Natural killer cell (primary cell): Measurements from ENCODE around the gene HIBADH. TPM values are rescaled to one million over a fixed set of nuclear protein-coding genes. Genes with fewer than 3 reads are reported as not detected.

Experiments used
- ATAC-seq, 3 donors: fragments of 150-1000 bp in 2 of 3; fragments of 200-7000 bp in 1 of 3; cut with Tn5 transposase; 1 replicate in 1 of 3; 2 replicates in 2 of 3; pipeline ENCODE4 v1.10.0; 2021; ENCODE audit warnings: mild to moderate bottlenecking in 2 of 3, moderate library complexity in 2 of 3
- DNase-seq, 2 donors: peaks; one replicate each; pipeline versions ENCODE4 v3.0.0 to v3.0.0-alpha.2; 2013 to 2021; ENCODE audit warnings: mixed read lengths in 1 of 2
- H3K27ac ChIP-seq: one replicate; pipeline ENCODE4 v1.5.1; 2013; ENCODE audit warnings: mild to moderate bottlenecking, low read length
- H3K27me3 ChIP-seq: one replicate; pipeline ENCODE4 v1.6.1; 2013; ENCODE audit warnings: low read length; ENCODE audit not compliant: control insufficient read depth, insufficient read depth
- H3K36me3 ChIP-seq: one replicate; pipeline ENCODE4 v1.6.1; 2013; ENCODE audit warnings: low read length; ENCODE audit not compliant: control insufficient read depth, insufficient read depth
- H3K4me1 ChIP-seq: one replicate; pipeline ENCODE4 v1.6.1; 2013; ENCODE audit warnings: low read length; ENCODE audit not compliant: control insufficient read depth, insufficient read depth
- H3K4me3 ChIP-seq: one replicate; pipeline ENCODE4 v1.5.1; 2013; ENCODE audit warnings: low read length
- H3K9me3 ChIP-seq: one replicate; pipeline ENCODE4 v1.6.1; 2013; ENCODE audit warnings: low read length; ENCODE audit not compliant: control insufficient read depth, insufficient read depth
- H3K27ac Mint-ChIP-seq, 2 donors: one replicate each; pipeline ENCODE4 v1.8.0; 2022; ENCODE audit warnings: mild to moderate bottlenecking in 2 of 2, mixed read lengths in 2 of 2, moderate library complexity in 1 of 2
- H3K27me3 Mint-ChIP-seq, 2 donors: one replicate each; pipeline ENCODE4 v1.8.0; 2022; ENCODE audit warnings: low read depth in 2 of 2, mixed read lengths in 2 of 2
- H3K36me3 Mint-ChIP-seq: one replicate; pipeline ENCODE4 v1.8.0; 2022; ENCODE audit warnings: mixed read lengths
- H3K4me1 Mint-ChIP-seq, 2 donors: one replicate each; pipeline ENCODE4 v1.8.0; 2022; ENCODE audit warnings: mixed read lengths in 2 of 2
- H3K4me3 Mint-ChIP-seq: one replicate; pipeline ENCODE4 v1.8.0; 2022; ENCODE audit warnings: mild to moderate bottlenecking, moderate library complexity, mixed read lengths
- H3K9me3 Mint-ChIP-seq, 2 donors: one replicate each; pipeline ENCODE4 v1.8.0; 2022; ENCODE audit warnings: mixed read lengths in 2 of 2
- WGBS: methylation state at CpG from one replicate; pipeline ENCODE4 v1.1.7; 2013; ENCODE audit warnings: missing lambda C conversion rate; ENCODE audit not compliant: insufficient coverage; 5-methylcytosine and 5-hydroxymethylcytosine counted together
- intact Hi-C: fragments of 100-400 bp; cut with micrococcal nuclease; formaldehyde crosslinking; loops from one replicate; pipeline ENCODE4 v1.14.2; 2022
- total RNA-seq, 4 donors: library from RNA; stranded (reverse); fragments of 120-200 nt in 1 of 4; gene quantifications; one replicate each; pipeline versions ENCODE4 v1.2.3 to v1.2.4, GENCODE V29; 2013 to 2022
- TF ChIP-seq, protein P1 (sequence below): fragments of 200-600 bp; IDR thresholded peaks from one replicate; pipeline ENCODE4 v1.8.0; 2022; ENCODE audit warnings: antibody characterized with exemption

The HIBADH gene
- total RNA-seq, 3 donors from 2014 or later (not counting 1 experiment from before 2014, with no cell fraction given) = 8.0 to 9.9 (median 8.1) TPM

DNA sequence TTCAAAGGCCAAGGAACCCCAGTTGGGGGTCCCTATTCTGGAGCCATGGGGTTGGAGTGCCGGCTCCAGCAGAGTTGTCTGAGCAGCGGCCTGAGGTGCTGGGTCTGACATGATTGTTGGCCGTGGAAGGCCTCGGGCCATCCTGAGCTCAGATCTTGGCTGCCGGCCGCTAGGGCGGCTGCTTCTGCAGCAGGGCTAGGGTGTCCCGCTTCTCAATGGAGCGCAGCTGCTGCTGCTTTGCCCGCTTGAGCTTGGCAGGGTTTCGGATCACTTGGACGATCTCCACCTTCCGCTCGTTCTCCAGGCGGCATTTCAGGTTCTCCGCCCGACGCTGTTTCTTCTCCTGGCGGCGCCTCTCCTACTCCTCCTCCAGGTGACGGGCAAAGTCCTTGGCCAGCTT is 171.1 kb downstream of the HIBADH start:
- Mint-ChIP-seq H3K36me3 (no peaks in the 10 kb centered on the region), H3K27me3 (peaks cover 13 to 41% of the 10 kb centered on the region in 2 donors), H3K27ac (no peak overlapping the region), H3K9me3 (no peaks in the 10 kb centered on the region), H3K4me1 (no peaks in the 10 kb centered on the region), H3K4me3 (no peak overlapping the region)
- Histone ChIP-seq H3K4me1 (no peaks in the 10 kb centered on the region), H3K4me3 (no peak overlapping the region), H3K9me3 (no peaks in the 10 kb centered on the region), H3K27ac (no peak overlapping the region), H3K27me3 (peaks cover 5% of the 10 kb centered on the region), H3K36me3 (no peaks in the 10 kb centered on the region)
- intact Hi-C loops = no loop called here
- 96% methylated on average over 21 of the region's 21 CpGs for WGBS
- ATAC-seq (no peak), DNase-seq (no peak)
- TF ChIP-seq, protein P1, sequence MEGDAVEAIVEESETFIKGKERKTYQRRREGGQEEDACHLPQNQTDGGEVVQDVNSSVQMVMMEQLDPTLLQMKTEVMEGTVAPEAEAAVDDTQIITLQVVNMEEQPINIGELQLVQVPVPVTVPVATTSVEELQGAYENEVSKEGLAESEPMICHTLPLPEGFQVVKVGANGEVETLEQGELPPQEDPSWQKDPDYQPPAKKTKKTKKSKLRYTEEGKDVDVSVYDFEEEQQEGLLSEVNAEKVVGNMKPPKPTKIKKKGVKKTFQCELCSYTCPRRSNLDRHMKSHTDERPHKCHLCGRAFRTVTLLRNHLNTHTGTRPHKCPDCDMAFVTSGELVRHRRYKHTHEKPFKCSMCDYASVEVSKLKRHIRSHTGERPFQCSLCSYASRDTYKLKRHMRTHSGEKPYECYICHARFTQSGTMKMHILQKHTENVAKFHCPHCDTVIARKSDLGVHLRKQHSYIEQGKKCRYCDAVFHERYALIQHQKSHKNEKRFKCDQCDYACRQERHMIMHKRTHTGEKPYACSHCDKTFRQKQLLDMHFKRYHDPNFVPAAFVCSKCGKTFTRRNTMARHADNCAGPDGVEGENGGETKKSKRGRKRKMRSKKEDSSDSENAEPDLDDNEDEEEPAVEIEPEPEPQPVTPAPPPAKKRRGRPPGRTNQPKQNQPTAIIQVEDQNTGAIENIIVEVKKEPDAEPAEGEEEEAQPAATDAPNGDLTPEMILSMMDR = no peak

DNA sequence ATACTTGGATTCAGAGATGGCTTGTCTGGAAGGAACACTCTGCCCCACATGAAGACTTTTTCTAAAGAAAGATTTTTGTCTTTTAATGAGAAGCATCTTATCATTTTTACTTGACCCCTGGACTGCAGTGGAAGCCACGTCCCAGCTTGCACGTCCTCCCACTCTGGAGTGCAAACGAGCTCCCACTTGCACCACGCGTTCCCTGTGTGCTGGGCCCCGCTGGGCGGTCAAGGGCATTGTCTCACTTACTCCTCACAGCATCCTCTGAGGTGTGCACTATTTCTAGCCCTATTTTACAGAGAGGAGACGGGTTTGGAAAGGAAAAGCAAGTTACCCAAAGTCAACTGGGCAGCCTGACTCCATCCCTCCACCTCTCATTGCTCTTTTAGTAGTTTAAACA is 175.2 kb downstream of the HIBADH start:
- no peak for DNase-seq
- intact Hi-C loops = no loop called here
- Histone ChIP-seq H3K4me1 (no peaks in the 10 kb centered on the region), H3K27me3 (peaks cover 5% of the 10 kb centered on the region), H3K27ac (no peak overlapping the region), H3K36me3 (no peaks in the 10 kb centered on the region), H3K4me3 (no peak overlapping the region), H3K9me3 (no peaks in the 10 kb centered on the region)
- ATAC-seq = no peak
- H3K4me3 Mint-ChIP-seq = no peak overlapping the region
- no peaks in the 10 kb centered on the region for H3K36me3 Mint-ChIP-seq
- WGBS = 86% methylated on average over 8 of the region's 8 CpGs
- H3K9me3 Mint-ChIP-seq = no peaks in the 10 kb centered on the region
- H3K27ac Mint-ChIP-seq = no peak overlapping the region
- TF ChIP-seq, protein P1 = no peak
- H3K4me1 Mint-ChIP-seq = no peaks in the 10 kb centered on the region
- H3K27me3 Mint-ChIP-seq = peaks cover 13 to 23% of the 10 kb centered on the region in 2 donors

DNA sequence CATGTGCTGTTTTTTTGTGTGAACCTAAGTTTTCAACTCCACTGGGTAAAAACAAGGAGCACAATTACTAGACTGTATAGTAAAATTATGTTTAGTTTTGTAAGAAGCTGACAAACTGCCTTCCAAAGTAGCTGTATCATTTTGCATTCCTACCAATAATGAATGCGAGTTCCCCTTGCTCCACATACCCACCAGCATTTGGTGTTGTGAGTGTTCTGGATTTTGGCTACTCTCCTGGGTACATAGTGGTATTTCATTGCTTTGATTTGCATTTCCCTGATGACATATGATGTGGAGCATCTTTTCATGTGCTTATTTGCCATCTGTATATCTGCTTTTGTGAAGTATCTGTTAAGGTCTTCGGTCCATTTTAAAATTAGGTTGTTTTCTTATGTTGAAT is 178.2 kb downstream of the HIBADH start:
- Histone ChIP-seq H3K27me3 (no peaks in the 10 kb centered on the region), H3K4me1 (no peaks in the 10 kb centered on the region), H3K4me3 (no peak overlapping the region), H3K9me3 (no peaks in the 10 kb centered on the region), H3K27ac (no peak overlapping the region), H3K36me3 (no peaks in the 10 kb centered on the region)
- no peaks in the 10 kb centered on the region for H3K4me1 Mint-ChIP-seq
- intact Hi-C loops = no loop called here
- H3K36me3 Mint-ChIP-seq = no peaks in the 10 kb centered on the region
- DNase-seq (no peak), ATAC-seq (no peak)
- no peak overlapping the region for H3K27ac Mint-ChIP-seq
- H3K27me3 Mint-ChIP-seq = peaks cover 6 to 8% of the 10 kb centered on the region in 2 donors
- 83% methylated on average over 1 of the region's 2 CpGs for WGBS
- H3K4me3 Mint-ChIP-seq = no peak overlapping the region
- TF ChIP-seq, protein P1 = no peak
- no peaks in the 10 kb centered on the region for H3K9me3 Mint-ChIP-seq

DNA sequence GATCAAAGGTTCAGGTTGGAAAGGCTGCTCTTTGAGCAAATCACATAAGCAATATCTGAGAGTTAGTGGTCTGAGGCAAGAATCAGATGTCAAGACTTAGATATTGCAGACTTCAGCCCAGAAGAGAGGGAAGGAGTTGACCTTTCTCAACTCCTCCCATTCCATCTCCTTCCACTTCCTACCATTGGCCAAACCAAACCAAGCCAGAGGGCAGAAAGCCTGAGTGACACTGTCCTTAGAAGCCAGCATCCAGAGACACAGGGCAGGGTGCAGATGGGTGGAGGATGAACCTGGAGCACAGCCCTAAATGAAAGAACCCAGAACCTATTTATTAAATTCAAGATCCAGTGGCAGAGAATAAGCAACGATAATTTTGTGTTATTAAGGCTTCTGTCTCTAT is 180.5 kb downstream of the HIBADH start:
- Mint-ChIP-seq H3K9me3 (no peaks in the 10 kb centered on the region), H3K27me3 (peaks cover 0 to 5% of the 10 kb centered on the region in 2 donors), H3K36me3 (no peaks in the 10 kb centered on the region), H3K4me3 (no peak overlapping the region), H3K4me1 (no peaks in the 10 kb centered on the region), H3K27ac (no peak overlapping the region)
- TF ChIP-seq, protein P1 = no peak
- no peaks in the 10 kb centered on the region for H3K9me3 ChIP-seq
- no peaks in the 10 kb centered on the region for H3K4me1 ChIP-seq
- H3K27me3 ChIP-seq = no peaks in the 10 kb centered on the region
- WGBS = 80% methylated on average over 1 of the region's 1 CpG
- H3K27ac ChIP-seq = no peak overlapping the region
- H3K4me3 ChIP-seq = no peak overlapping the region
- intact Hi-C loops = no loop called here
- DNase-seq (no peak), ATAC-seq (no peak)
- H3K36me3 ChIP-seq = no peaks in the 10 kb centered on the region
